Transverse colon (tissue), 4 donors: Measurements from ENCODE around the gene HEXA.

Source experiments
- EP300 ChIP-seq: sonication (generic); formaldehyde crosslinking; IDR thresholded peaks from one replicate; pipeline ENCODE4 v1.6.1; 2017; ENCODE audit warnings: antibody characterized with exemption, low read depth
- POLR2A ChIP-seq: fragments of 450-650 bp; IDR thresholded peaks from one replicate; pipeline ENCODE4 v1.6.1; 2016; ENCODE audit warnings: antibody characterized with exemption, mild to moderate bottlenecking, moderate library complexity
- POLR2AphosphoS5 ChIP-seq, 3 donors: sonication (generic); formaldehyde crosslinking; IDR thresholded peaks; one replicate each; pipeline ENCODE4 v1.6.1; 2016; ENCODE audit warnings: antibody characterized with exemption in 3 of 3
- TF ChIP-seq, protein P1 (sequence below), 5 experiments: fragments of 200-600 bp in 3 of 5; fragments of 450-650 bp in 2 of 5; sonication (generic) in 3 of 5; IDR thresholded peaks; 1 replicate in 2 of 5; 2 replicates in 3 of 5; pipeline ENCODE4 v1.5.1; 2016 to 2017; ENCODE audit warnings: antibody characterized with exemption in 5 of 5, inconsistent platforms in 3 of 5, mild to moderate bottlenecking in 2 of 5, moderate library complexity in 1 of 5

DNA sequence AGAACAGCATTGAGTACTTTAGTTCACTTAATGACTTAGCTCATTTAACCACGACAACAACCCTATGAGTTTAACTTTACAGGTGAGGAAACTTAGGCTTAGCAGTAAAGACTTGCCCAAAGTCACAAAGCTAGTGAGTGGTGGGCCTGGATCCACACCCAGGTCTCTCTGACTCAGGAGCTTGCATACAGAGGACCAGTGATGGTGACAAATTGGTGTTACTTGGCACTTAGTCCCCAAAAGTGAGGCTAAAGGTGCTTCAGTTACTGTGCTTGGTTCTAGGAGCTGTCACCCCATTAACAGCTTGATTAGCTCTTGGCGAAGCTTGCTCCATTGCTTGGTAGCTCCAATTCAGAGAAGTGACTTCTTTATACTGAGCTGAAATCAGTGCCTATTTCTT is 61.9 kb downstream of the HEXA start:
- TF ChIP-seq, protein P1, sequence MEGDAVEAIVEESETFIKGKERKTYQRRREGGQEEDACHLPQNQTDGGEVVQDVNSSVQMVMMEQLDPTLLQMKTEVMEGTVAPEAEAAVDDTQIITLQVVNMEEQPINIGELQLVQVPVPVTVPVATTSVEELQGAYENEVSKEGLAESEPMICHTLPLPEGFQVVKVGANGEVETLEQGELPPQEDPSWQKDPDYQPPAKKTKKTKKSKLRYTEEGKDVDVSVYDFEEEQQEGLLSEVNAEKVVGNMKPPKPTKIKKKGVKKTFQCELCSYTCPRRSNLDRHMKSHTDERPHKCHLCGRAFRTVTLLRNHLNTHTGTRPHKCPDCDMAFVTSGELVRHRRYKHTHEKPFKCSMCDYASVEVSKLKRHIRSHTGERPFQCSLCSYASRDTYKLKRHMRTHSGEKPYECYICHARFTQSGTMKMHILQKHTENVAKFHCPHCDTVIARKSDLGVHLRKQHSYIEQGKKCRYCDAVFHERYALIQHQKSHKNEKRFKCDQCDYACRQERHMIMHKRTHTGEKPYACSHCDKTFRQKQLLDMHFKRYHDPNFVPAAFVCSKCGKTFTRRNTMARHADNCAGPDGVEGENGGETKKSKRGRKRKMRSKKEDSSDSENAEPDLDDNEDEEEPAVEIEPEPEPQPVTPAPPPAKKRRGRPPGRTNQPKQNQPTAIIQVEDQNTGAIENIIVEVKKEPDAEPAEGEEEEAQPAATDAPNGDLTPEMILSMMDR (IDR thresholded peaks at IDR 0.05) = no peak
- TF ChIP-seq POLR2AphosphoS5 (IDR thresholded peaks at IDR 0.05) (no peak), POLR2A (no peak), EP300 (no peak)
